HS-27A (cell line): ENCODE data around the gene APMAP.

ENCODE experiments used
- DNase-seq: peaks from one replicate; pipeline ENCODE4 v3.0.0-alpha.2; 2012; ENCODE audit warnings: low read depth, missing footprints

Gene APMAP

DNA sequence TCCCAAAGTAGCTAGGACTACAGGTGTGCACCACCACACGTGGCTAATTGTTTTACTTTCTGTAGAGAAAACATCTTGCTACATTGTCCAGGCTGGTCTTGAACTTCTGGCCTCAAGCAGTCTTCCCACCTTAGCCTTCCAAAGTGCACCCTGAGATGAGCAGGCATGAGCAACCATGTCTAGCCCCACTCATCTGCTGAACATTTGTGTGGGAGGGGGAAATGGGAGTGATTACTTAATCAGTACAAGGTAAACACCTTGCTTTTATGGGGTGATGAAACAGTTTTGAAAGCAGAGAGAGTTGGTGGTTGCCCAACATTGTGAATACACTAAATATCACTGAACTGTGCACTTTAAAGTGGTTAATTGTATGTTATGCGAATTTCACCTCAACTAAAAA is 5.3 kb downstream of the APMAP start:
- no peak for DNase-seq

DNA sequence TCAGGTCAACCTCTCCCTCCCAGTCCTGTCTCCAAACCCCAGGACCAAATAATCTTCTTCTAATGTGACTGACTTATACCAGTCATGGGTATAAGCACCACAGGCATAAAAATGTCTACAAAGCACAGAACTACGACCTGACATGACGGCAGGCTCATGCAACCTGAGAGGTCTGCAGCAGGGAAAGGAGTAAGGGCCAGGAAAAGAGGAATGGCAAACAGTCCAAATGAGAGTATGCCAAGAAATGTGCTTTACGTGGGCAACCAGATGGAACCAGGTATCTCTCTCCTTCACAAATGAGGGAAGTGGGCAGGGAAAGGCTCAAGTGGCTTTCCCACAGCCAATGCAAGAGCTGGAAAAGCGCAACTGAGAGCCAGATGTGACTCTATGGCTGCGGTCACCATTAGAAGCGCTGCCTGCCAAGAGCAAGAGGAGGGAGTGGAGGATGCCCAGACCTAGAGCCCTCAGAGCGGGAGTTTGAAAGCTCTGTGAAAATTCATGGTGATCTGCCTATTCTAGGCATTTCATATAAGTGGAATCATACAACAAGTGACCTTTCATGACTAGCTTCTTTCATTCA is 6.0 kb downstream of the APMAP start:
- no peak for DNase-seq

DNA sequence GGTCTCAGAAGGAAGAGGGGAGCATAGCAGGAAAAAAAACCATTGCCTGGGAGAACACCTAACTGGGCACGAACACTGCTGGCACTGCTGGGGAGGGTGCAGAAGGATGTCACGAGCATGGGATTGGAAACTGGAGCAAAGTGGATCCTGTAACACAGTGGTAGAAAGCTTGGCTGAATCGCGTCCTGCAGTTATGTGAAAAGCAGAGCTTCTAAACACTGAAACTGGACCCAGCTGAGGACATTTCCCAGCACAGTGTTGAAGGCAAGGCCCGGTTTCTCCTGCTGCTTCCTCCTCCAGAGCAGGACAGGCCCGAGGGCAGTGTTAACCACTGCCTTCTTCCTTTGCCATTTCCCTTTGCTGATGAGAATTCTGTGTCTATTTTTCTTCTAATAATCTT is 6.7 kb downstream of the APMAP start:
- no peak for DNase-seq

DNA sequence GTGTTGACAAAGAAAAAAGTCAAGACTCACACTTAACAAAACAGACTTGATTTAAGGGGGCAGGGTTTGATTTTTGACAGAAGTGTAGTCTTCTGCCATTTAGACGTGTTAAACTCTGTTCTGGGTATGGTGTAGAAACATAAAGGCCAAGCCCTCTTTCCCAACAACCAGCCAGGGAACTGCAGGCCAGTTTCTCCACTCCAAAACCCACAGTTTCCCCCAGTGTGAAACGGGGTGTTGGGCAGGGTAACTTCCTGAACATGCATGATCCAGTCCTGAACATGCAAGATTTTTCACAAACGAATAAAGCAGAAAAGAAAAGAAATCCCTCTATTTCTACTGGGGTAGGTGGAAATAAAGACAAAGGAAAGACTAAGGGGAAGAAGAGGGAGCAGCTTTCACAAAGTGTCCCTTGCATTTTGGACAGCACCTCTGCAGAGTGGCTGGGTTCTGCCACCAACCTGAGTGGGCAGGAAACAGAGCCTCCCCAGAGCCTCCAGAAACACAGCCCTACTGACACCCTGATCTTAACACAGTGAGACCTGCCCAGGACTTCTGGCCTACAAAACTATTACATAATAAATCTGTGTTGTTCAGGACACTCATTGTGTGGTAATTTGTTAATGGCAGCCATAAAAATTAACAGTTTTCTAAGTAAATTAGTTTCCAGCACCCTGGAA is 7.5 kb downstream of the APMAP start:
- no peak for DNase-seq

DNA sequence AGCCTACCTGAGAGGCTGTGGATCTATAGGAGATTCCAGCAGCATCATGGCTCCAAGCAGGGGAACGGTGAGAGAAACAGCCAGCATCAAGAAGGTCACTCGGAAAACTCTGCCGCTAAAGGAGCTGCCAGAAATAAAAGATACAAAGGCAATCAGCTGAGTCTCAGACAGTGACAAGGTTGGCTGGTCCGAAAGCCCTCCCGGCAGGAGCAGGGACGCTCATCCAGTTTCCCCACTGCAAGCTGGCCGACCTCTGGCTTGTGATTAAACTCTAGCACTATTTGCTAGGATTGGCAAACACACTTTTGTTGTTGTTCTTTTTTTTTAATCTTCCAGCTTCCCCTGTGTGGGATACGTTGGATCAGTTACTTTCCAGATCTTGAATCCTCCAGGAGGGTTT is 8.7 kb downstream of the APMAP start:
- DNase-seq: no peak

DNA sequence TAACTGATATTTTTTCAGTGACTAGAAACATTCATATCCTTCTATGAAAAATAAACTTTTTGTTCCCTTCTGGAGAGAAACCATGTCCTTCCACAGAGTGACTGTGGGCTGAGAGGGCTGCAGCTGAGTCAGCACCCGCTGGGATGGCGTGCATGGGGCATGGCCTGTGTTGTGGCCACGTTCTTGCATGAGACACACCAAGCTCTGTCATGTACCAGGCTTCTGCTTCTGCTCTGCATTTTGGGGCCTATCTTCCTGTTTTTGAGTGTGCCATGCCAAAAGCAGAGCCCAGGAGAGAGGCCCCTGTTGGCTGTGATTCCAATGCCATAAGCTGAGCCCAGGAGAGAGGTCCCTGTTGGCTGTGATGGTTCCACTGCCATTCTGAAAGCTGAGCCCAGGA is 10.8 kb downstream of the APMAP start:
- DNase-seq: no peak

DNA sequence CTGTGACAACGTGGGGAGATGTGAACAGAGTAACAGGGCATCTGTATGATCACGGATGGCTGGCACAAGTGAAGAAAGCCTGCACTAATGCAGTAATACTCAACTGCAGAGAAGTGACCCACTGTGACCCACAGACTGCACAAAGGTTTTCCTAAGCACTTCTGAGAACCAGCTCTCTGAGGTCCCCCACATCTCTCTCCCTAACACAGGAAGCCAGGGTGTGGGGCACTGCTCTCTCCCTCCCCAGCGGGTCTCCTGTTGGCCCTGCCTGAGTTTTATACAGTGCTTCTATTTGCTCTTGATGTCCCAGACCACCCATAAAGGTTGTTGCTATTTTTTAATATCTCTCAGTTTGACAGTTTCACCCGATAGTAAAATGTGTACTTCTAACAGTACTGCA is 11.3 kb downstream of the APMAP start:
- DNase-seq: no peak

DNA sequence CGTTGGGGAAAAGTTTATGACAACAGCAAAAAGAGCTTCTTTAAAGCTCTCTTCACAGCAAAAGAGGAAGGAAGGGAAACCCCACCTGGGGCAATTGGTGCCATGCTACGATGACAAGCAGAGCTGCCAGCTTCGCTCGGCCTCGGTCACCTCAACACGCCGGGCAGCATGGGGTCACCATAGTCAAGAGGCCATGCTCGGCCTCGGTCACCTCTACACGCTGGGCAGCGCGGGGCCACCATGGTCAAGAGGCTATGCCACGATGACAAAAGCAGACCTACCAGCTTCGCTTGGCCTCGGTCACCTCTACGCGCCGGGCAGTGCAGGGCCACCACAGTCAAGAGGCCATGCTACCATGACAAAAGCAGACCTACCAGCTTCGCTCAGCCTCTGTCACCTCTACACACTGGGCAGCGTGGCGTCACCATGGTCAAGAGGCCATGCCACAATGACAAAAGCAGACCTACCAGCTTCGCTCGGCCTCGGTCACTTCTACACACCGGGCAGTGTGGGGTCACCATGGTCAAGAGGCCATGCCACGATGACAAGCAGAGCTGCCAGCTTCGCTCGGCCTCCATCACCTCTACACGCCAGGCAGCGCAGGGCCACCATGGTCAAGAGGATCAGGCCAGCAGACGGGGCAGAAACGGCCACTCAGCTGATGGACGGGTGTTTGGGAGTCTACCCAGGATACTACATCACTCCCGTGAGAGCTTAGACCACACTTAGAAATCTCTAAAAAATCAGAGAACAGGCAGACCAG is 12.1 kb downstream of the APMAP start:
- no peak for DNase-seq

DNA sequence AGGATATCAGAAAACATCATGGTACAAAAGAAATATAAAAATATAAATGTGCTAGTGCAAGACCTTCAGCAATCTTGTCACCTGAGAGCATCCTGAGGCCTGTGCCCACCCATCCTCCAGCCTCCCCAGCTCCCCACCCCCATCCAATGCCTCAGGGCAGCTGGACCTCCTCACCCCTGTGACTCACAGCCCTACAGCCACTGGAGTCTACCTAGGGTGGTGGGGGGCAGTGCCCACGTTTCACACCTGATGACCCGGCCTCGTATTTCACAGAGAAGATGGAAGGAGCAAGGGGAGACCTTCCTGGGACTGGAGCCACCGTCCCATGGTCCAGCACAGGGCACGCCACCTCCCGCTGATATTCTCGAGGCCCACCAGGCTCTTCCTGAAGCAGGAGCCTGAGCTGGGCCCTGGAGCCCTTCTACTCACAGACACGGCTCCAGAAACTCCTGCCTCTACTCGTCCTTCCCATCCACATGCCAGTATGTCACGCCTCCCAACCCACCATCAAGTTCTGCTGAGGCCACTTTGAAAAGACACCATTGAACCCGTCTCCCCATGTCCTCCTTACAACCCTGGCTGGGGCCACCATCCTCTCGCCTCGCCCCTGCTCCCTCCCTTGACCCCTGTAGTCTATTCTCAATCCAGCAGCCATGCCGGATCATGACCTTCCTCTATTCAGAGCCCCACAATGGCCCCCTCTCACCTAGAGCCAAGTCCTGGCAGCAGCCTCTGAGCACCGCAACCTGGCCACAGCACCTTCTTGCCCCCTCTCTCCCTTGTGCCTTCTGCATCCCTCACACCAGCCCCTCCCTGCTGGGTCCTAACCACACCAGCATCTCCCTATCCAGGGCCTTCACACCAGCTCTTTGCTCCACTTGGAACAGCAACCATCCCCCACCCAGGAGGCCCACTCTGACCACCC is 13.3 kb downstream of the APMAP start:
- no peak for DNase-seq

DNA sequence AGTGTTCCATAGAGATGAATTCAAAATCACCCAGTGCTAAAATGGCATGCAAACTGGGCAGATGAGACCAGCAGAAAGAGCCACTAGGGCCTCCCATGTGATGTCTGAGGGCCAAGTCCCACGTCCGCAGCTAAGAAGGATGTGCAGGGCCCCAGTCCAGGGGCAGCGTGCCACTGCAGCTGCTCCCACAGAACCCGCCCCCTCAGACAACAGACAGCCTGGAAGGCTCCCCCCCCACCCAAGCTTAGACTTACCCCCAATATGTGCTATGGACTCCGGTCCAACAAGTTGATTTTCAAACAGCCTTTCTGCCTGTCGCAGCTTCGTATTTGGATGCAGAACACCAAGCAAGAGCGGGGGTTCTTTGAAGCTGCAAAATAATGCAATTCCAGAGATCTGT is 14.0 kb downstream of the APMAP start:
- no peak for DNase-seq

DNA sequence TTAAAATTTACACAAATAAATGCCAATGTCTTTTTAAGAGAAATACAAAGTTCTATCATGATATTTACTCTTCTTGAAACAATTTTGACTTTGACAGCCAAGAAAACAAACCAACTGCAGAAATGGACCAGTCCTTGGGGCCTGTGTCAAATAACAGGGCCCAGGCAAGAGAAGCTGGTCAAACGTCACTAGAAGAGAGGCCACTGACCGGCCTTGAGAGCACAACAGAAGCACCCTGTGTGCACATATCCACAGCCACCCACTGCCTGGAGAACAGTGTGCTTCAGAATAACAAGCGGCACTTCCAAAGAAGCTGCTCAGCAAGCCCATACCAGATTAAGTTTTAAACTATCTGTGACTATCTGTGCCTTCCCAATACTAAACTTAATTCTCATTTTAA is 14.8 kb downstream of the APMAP start:
- no peak for DNase-seq

DNA sequence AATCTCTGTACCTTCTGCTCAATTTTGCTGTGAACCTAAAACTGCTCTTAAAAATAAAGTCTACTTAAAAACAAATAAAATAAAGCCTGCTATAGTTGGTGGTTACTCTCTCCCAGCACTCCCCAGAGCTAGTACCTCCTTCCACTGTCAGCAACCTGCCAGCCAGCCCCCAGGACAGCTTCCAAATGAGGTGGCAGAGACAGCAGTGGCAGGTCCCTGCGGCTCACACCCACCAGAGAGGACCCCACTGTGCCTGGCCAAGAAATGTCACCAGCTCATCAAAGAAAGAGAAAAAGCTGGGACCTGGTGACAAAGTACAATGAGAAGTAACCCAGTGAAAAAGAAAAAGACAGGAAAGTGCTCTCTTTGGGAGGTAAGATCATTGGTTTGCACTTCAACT is 15.2 kb downstream of the APMAP start:
- no peak for DNase-seq

DNA sequence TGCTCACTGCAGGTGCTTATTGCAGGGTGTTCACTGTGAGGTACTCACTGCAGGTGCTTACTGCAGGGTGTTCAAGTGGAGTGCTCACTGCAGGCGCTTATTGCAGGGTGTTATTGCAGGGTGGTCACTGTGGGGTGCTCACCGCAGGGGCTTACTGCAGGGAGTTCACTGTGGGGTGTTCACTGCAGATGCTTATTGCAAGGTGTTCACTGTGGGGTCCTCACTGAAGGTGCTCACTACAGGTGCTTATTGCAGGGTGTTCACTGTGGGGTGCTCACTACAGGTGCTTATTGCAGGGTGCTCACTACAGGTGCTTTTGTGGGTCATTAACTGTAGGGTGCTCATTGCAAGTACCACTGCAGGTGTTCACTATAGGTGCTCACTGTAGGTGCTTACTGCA is 20.2 kb downstream of the APMAP start:
- no peak for DNase-seq

DNA sequence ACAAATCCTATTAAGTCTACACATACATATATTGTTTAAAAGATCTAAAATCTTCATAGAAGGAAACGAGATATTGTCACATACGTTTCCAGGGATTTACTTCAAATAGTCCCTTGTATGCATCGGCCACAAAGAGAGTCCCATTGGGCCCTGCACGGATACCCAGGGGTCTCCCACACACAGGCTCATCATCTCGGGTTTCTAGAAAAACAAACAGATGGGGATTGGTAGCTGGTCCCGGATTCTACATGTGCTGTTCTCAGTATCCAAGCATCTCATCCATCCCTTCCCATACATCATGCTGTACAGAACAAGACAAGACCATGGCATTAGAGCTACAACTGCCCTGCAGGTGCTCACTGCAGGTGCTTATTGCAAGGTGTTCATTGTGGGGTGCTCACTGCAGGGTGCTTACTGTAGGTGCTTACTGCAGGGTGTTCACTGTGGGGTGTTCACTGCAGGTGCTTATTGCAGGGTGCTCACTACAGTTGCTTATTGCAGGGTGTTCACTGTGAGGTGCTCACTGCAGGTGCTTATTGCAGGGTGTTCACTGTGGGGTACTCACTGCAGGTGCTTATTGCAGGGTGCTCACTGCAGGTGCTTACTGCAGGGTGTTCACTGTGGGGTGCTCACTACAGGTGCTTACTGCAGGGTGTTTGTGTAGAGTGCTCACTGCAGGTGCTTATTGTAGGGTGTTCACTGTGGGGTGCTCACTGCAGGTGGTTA is 21.0 kb downstream of the APMAP start:
- DNase-seq: no peak

DNA sequence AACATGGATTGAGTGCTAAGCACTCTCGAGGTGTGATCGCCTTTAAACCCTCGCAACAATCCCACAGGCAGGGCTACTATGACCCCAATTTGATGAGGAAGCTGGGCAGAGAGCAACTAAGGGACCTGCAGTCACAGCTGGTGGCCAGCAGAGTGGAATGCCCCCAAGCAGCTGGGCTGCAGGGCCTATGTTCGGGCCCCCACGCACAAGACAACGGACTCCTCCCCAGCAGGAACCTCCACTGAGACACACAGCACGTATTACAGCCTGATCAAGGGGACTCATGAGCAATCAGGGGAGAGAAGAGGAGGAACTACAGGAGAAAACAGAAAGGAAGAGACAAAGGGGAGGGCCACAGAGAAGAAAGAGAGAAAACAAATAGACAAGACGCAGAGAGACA is 21.8 kb downstream of the APMAP start:
- no peak for DNase-seq

DNA sequence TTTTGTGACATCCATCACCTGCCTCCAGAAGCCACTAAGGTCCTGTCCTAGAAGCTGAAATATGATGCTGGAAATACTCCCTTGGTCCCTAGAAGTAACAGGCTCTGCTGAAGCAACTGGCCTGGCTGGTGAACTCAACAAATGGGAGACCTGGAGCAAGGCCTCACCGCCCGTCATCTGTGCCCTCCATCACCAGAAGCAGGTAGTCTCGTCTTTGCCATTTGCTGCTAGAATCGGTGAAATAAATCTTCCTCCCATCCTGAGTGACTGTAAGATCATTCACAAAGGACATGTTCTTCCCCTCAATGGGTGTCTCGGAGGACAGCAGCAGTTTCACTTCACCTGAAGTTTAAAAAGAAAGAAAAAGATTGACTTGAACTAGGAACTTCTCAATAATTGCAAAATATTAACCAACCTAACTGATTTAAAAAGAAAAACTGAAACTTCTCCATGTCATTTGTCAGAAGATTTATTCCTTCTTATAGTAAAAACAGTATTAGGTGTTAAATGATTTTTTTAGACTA is 22.5 kb downstream of the APMAP start:
- no peak for DNase-seq

DNA sequence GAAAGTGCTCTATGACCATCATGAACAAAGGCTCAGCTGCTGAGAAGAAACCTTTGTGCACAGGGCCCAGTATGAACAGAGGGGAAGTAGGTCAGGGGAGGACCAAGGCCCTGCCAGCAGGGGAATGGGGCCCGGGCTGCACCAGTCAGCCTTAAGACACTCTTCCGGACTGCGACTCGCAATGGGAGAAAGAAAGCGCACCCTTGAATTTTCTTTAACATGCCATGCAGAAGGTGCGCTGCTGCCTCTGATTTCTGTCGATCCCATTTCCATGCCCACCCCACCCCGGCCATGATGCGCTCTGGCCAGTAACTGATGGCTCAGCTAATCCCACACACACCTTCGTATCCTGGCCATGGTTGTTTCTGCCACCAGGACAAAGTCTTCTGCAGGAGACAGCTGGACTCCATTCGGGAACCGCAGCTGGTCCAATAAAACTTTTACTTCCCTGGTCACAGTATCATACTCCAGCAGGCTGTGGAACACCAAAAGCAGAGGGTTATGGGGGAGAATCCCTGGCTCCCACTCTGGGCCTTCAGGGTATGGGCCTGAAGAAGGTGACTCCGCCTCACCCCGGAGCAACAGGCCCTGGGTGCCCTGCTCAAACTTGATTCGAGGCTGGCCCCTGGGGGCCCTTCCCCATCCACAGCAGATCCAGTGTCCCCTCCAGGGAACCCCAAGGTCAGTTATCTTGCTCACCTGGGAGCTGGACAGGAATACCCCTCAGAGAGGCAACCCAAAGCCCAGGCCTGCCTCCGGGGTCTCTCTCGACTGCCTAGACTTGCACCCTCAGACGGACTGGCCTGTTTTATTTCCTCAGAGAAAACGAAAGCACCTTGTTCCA is 23.1 kb downstream of the APMAP start:
- no peak for DNase-seq

DNA sequence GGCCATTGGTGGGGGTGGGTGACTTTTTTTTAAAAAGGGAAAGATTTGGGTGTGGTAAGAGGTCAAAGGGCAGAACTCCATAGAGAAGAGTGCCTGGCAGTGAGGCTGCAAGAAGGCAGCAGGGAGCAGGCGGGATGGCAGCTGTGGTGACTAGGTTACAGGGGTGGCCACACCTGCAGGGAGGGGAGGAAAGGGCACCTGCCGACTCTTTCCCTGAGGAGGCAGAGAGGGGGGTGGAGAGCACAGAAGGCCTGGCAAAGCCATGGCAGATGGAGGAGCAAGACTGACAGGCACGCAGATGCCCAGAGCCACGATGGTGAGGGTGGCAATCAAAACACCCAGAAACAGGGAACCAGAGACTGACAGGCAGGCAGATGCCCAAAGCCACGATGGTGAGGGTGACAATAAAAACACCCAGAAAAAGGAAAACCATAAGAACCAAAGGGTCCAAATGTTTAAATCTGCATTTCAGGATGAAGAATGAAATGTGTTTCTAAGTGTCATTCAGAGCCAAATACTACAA is 24.2 kb downstream of the APMAP start:
- DNase-seq: no peak

DNA sequence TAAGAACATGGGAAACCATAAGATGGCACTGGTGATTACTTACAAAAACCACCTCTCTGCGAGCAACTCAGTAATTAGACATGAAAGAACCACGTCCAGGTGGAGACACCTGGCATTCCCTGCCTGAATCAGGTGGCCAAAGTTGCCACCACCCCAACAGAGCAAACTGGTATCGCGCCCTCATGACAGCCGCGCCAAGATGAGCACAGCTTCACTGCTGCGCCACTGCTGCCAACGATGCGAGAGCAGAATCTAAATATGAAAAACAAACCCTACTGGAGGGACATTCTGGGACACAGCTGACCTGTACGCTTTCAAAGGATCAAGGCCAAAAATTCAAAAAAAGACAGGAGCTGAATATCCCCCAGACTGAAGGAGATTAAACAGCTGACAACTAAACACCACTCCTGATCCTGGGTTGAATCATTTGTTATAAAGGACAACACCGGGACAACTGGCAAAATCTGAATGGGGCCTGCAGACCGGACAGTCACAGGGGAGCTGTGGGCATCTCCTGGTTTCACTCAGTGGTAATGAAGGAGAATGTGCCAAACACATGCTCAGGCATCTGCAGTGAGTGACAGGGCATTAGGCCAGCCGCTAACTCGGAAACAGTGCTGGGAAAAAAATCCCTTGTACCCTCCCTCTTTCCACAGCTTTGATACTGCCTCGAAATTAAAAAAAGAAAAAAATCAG is 26.1 kb downstream of the APMAP start:
- DNase-seq: no peak
